Measurements from ENCODE around the gene MACROD2. TPM values are rescaled to one million over a fixed set of nuclear protein-coding genes. Genes with fewer than 3 reads are reported as not detected.

Gene MACROD2
- total RNA-seq, 1 experiment from 2014 or later = 1.6 TPM

GRCh38 chr20:15716256-15716655 lies 1720.9 kb downstream of the MACROD2 start:
- Histone ChIP-seq H3K14ac (ENCODE audit: insufficient read depth, low read length) (no peak overlapping the region), H2AK5ac (ENCODE audit: insufficient read length, low read length) (no peak overlapping the region), H3K4me2 (ENCODE audit: insufficient read depth, insufficient read length, low read length) (no peak overlapping the region), H4K20me1 (ENCODE audit: control insufficient read depth, insufficient read depth, insufficient read length) (no peaks in the 10 kb centered on the region), H2BK20ac (ENCODE audit: low read depth, low read length, poor library complexity, severe bottlenecking) (no peak overlapping the region), H4K91ac (ENCODE audit: insufficient read length, low read depth, low read length) (no peak overlapping the region), H3K9ac (ENCODE audit: extremely low read depth, insufficient read length, low read length) (no peak overlapping the region), H3K23me2 (ENCODE audit: insufficient read length, low read depth, low read length, poor library complexity, severe bottlenecking) (no peaks in the 10 kb centered on the region), H3K27ac (ENCODE audit: insufficient read length, low read depth, low read length) (no peak overlapping the region), H2BK12ac (ENCODE audit: insufficient read length, low read depth, low read length) (no peak overlapping the region), H4K5ac (ENCODE audit: insufficient read length, low read depth, low read length) (no peak overlapping the region), H2BK120ac (ENCODE audit: low read depth, low read length, poor library complexity, severe bottlenecking) (no peak overlapping the region), H3K9me3 (ENCODE audit: control insufficient read depth, low read depth, low read length) (no peaks in the 10 kb centered on the region), H2BK15ac (ENCODE audit: low read depth, low read length) (no peak overlapping the region), H2AFZ (ENCODE audit: low read length) (no peak overlapping the region), H3K4ac (ENCODE audit: low read depth, low read length) (no peak overlapping the region), H3K56ac (ENCODE audit: insufficient read length, low read depth, low read length) (no peak overlapping the region), H3K27me3 (ENCODE audit: insufficient read depth, low read length) (no peaks in the 10 kb centered on the region), H3K23ac (ENCODE audit: insufficient read length, low read depth, low read length) (no peak overlapping the region), H3K18ac (ENCODE audit: insufficient read length, low read depth, low read length) (no peak overlapping the region), H3K4me1 (ENCODE audit: insufficient read depth, low read length) (no peaks in the 10 kb centered on the region), H3K79me2 (ENCODE audit: insufficient read depth, low read length) (no peaks in the 10 kb centered on the region), H3K79me1 (ENCODE audit: insufficient read depth, low read depth, low read length, poor library complexity, severe bottlenecking) (no peaks in the 10 kb centered on the region), H3T11ph (ENCODE audit: low read length) (no peak overlapping the region), H2BK5ac (ENCODE audit: insufficient read length, low read length) (no peak overlapping the region), H4K8ac (replicated peaks; ENCODE audit: insufficient read length, low read depth, low read length) (no peak overlapping the region)
- Mint-ChIP-seq H3K27me3 (ENCODE audit: low read depth) (no peaks in the 10 kb centered on the region), H3K4me3 (no peak overlapping the region), H3K4me1 (peaks cover 20 to 27% of the 10 kb centered on the region in 2 experiments), H3K9me3 (no peaks in the 10 kb centered on the region), H3K27ac (peak overlapping the region in 1 of 3 experiments; percentile 72; a peak in 1 of 7 replicates), H3K36me3 (ENCODE audit: insufficient read depth in 1 of 3, low read depth in 3 of 3) (no peaks in the 10 kb centered on the region)
- no CpG with 5 or more reads among the region's 5 CpGs for WGBS (ENCODE audit: extremely low coverage, insufficient read length, low lambda C conversion rate)
- no peak for DNase-seq
- TF ChIP-seq CTCF (conservative IDR thresholded peaks at IDR 0.05) = no peak

Measured in H9 (cell line).